Natural killer cell treated with Interleukin-12 subunit alpha and Interleukin-12 subunit beta and Interleukin-15 and Interleukin-18, amount 100 ng/mL, for 72 hours (primary cell): ENCODE data around the gene IFT80. TPM values are rescaled to one million over a fixed set of nuclear protein-coding genes. Genes with fewer than 3 reads are reported as not detected.

Experiments used
- ATAC-seq, 2 donors: fragments of 150-1000 bp; cut with Tn5 transposase in 1 of 2; sonication (Bioruptor Pico), chemical (Tn5 transposase) in 1 of 2; 2 replicates each; pipeline ENCODE4 v1.10.0; 2021
- DNase-seq: peaks from one replicate; pipeline ENCODE4 v3.0.0; 2022; ENCODE audit warnings: low spot score
- H3K27ac Mint-ChIP-seq, 2 donors: 1 replicate in 1 of 2; 2 replicates in 1 of 2; pipeline ENCODE4 v1.8.0; 2022; ENCODE audit warnings: mixed read lengths in 2 of 2, mild to moderate bottlenecking in 1 of 2, moderate library complexity in 1 of 2
- H3K27me3 Mint-ChIP-seq, 2 donors: 1 replicate in 1 of 2; 2 replicates in 1 of 2; pipeline ENCODE4 v1.8.0; 2022; ENCODE audit warnings: mixed read lengths in 2 of 2
- H3K36me3 Mint-ChIP-seq: one replicate; pipeline ENCODE4 v1.8.0; 2022; ENCODE audit warnings: mixed read lengths
- H3K4me1 Mint-ChIP-seq, 2 donors: 1 replicate in 1 of 2; 2 replicates in 1 of 2; pipeline ENCODE4 v1.8.0; 2022; ENCODE audit warnings: low read depth in 2 of 2, mixed read lengths in 2 of 2, mild to moderate bottlenecking in 1 of 2
- H3K4me3 Mint-ChIP-seq: one replicate; pipeline ENCODE4 v1.8.0; 2022; ENCODE audit warnings: mixed read lengths
- H3K9me3 Mint-ChIP-seq: 2 replicates; pipeline ENCODE4 v1.8.0; 2022; ENCODE audit warnings: mixed read lengths
- total RNA-seq, 2 donors: library from RNA; stranded (reverse); gene quantifications; one replicate each; pipeline ENCODE4 v1.2.3, GENCODE V29; 2022

IFT80 gene
- total RNA-seq, 2 donors from 2014 or later, result 15.7 to 25.7 TPM

- Mint-ChIP-seq H3K36me3 (peaks cover 20% of the 10 kb centered on the region), H3K4me1 (peaks cover 4 to 7% of the 10 kb centered on the region in 2 donors), H3K27ac (no peak overlapping the region), H3K27me3 (no peaks in the 10 kb centered on the region), H3K4me3 (no peak overlapping the region), H3K9me3 (no peaks in the 10 kb centered on the region)
- no peak for ATAC-seq
- no peak for DNase-seq
Measured at GRCh38 chr3:160412477-160412876, 13.5 kb upstream of the IFT80 start.

GRCh38 chr3:160409812-160410610 lies 11.0 kb upstream of the IFT80 start:
- Mint-ChIP-seq H3K4me3 (no peak overlapping the region), H3K36me3 (peaks cover 5% of the 10 kb centered on the region), H3K27me3 (no peaks in the 10 kb centered on the region), H3K4me1 (peaks cover 0 to 2% of the 10 kb centered on the region in 2 donors), H3K9me3 (no peaks in the 10 kb centered on the region), H3K27ac (no peak overlapping the region)
- ATAC-seq (no peak), DNase-seq (no peak)

GRCh38 chr3:160403796-160404470 lies 4.9 kb upstream of the IFT80 start:
- Mint-ChIP-seq H3K4me3 (peak overlapping the region; percentile 95), H3K36me3 (peaks cover 24% of the 10 kb centered on the region), H3K4me1 (peaks cover 27 to 50% of the 10 kb centered on the region in 2 donors), H3K27ac (peak overlapping the region; percentile 27 to 73), H3K27me3 (no peaks in the 10 kb centered on the region), H3K9me3 (no peaks in the 10 kb centered on the region)
- no peak for DNase-seq
- ATAC-seq, result no peak

GRCh38 chr3:160403028-160403545 lies 4.1 kb upstream of the IFT80 start:
- ATAC-seq, result no peak
- H3K36me3 Mint-ChIP-seq, result peaks cover 24% of the 10 kb centered on the region
- H3K27me3 Mint-ChIP-seq, result no peaks in the 10 kb centered on the region
- H3K27ac Mint-ChIP-seq, result peak overlapping the region; percentile 85 to 100
- peak overlapping the region; percentile 95 for H3K4me3 Mint-ChIP-seq
- no peak for DNase-seq
- no peaks in the 10 kb centered on the region for H3K9me3 Mint-ChIP-seq
- H3K4me1 Mint-ChIP-seq, result peaks cover 35 to 58% of the 10 kb centered on the region in 2 donors

- DNase-seq (no peak), ATAC-seq (no peak)
- no peaks in the 10 kb centered on the region for H3K9me3 Mint-ChIP-seq
- H3K4me3 Mint-ChIP-seq, result peak overlapping the region; percentile 95
- H3K27me3 Mint-ChIP-seq, result no peaks in the 10 kb centered on the region
- H3K4me1 Mint-ChIP-seq, result peaks cover 36 to 60% of the 10 kb centered on the region in 2 donors
- H3K27ac Mint-ChIP-seq, result peak overlapping the region; percentile 85 to 100
- H3K36me3 Mint-ChIP-seq, result peaks cover 24% of the 10 kb centered on the region
Measured at GRCh38 chr3:160402221-160403027, 3.4 kb upstream of the IFT80 start.

- ATAC-seq (no peak), DNase-seq (no peak)
- Mint-ChIP-seq H3K27me3 (no peaks in the 10 kb centered on the region), H3K4me3 (peak overlapping the region; percentile 95), H3K9me3 (no peaks in the 10 kb centered on the region), H3K4me1 (peaks cover 36 to 60% of the 10 kb centered on the region in 2 donors), H3K27ac (peak overlapping the region; percentile 85 to 100), H3K36me3 (peaks cover 24% of the 10 kb centered on the region)
Measured at GRCh38 chr3:160401291-160402095, 2.5 kb upstream of the IFT80 start.

- no peaks in the 10 kb centered on the region for H3K27me3 Mint-ChIP-seq
Measured at GRCh38 chr3:160400702-160401150, 1.7 kb upstream of the IFT80 start.

GRCh38 chr3:160400030-160400701 lies 1.1 kb upstream of the IFT80 start:
- no peaks in the 10 kb centered on the region for H3K9me3 Mint-ChIP-seq
- ATAC-seq (peak; percentile 4 to 39), DNase-seq (peak; percentile 60)
- H3K27me3 Mint-ChIP-seq, result no peaks in the 10 kb centered on the region
- peak overlapping the region; percentile 100 for H3K27ac Mint-ChIP-seq
- peaks cover 24% of the 10 kb centered on the region for H3K36me3 Mint-ChIP-seq
- H3K4me1 Mint-ChIP-seq, result peaks cover 36 to 60% of the 10 kb centered on the region in 2 donors
- H3K4me3 Mint-ChIP-seq, result peak overlapping the region; percentile 95

More at GRCh38 chr3:160400702-160401150, 1.7 kb upstream of the IFT80 start:
- DNase-seq (peak; percentile 61), ATAC-seq (peak; percentile 1 to 5)
- Mint-ChIP-seq H3K9me3 (no peaks in the 10 kb centered on the region), H3K4me1 (peaks cover 36 to 60% of the 10 kb centered on the region in 2 donors), H3K27ac (peak overlapping the region; percentile 100), H3K36me3 (peaks cover 24% of the 10 kb centered on the region), H3K4me3 (peak overlapping the region; percentile 95)

GRCh38 chr3:160398820-160399124 lies 253 bp downstream of the IFT80 start:
- DNase-seq (no peak), ATAC-seq (no peak)
- H3K9me3 Mint-ChIP-seq, result no peaks in the 10 kb centered on the region
- peaks cover 20% of the 10 kb centered on the region for H3K36me3 Mint-ChIP-seq
- peak overlapping the region; percentile 100 for H3K27ac Mint-ChIP-seq
- peaks cover 32 to 50% of the 10 kb centered on the region in 2 donors for H3K4me1 Mint-ChIP-seq
- no peaks in the 10 kb centered on the region for H3K27me3 Mint-ChIP-seq
- H3K4me3 Mint-ChIP-seq, result peak overlapping the region; percentile 95

- Mint-ChIP-seq H3K9me3 (no peaks in the 10 kb centered on the region), H3K4me1 (peaks cover 14 to 21% of the 10 kb centered on the region in 2 donors), H3K27me3 (no peaks in the 10 kb centered on the region), H3K4me3 (no peak overlapping the region), H3K36me3 (no peaks in the 10 kb centered on the region), H3K27ac (no peak overlapping the region)
- no peak for ATAC-seq
- DNase-seq, result no peak
Measured at GRCh38 chr3:160395297-160395696, 3.7 kb downstream of the IFT80 start.

GRCh38 chr3:160394009-160394392 lies 5.0 kb downstream of the IFT80 start:
- ATAC-seq (no peak), DNase-seq (no peak)
- no peak overlapping the region for H3K4me3 Mint-ChIP-seq
- no peaks in the 10 kb centered on the region for H3K36me3 Mint-ChIP-seq
- no peaks in the 10 kb centered on the region for H3K9me3 Mint-ChIP-seq
- no peak overlapping the region for H3K27ac Mint-ChIP-seq
- peaks cover 10 to 11% of the 10 kb centered on the region in 2 donors for H3K4me1 Mint-ChIP-seq
- H3K27me3 Mint-ChIP-seq, result no peaks in the 10 kb centered on the region

- H3K36me3 Mint-ChIP-seq, result no peaks in the 10 kb centered on the region
- peaks cover 5 to 6% of the 10 kb centered on the region in 2 donors for H3K4me1 Mint-ChIP-seq
- no peaks in the 10 kb centered on the region for H3K27me3 Mint-ChIP-seq
- ATAC-seq, result no peak
- no peak for DNase-seq
- H3K4me3 Mint-ChIP-seq, result no peak overlapping the region
- H3K27ac Mint-ChIP-seq, result no peak overlapping the region
- no peaks in the 10 kb centered on the region for H3K9me3 Mint-ChIP-seq
Measured at GRCh38 chr3:160393346-160394008, 5.5 kb downstream of the IFT80 start.
